GM19468 (cell line): Measurements from ENCODE around the gene DIO2.

Source experiments
- ATAC-seq: cut with Tn5 transposase; IDR thresholded peaks from one replicate; pipeline ENCODE4 v1.9.1; 2021; ENCODE audit warnings: mild to moderate bottlenecking, moderate library complexity, moderate number of reproducible peaks; ENCODE audit not compliant: unreplicated experiment; ENCODE audit errors: extremely low read depth

DIO2 gene

DNA sequence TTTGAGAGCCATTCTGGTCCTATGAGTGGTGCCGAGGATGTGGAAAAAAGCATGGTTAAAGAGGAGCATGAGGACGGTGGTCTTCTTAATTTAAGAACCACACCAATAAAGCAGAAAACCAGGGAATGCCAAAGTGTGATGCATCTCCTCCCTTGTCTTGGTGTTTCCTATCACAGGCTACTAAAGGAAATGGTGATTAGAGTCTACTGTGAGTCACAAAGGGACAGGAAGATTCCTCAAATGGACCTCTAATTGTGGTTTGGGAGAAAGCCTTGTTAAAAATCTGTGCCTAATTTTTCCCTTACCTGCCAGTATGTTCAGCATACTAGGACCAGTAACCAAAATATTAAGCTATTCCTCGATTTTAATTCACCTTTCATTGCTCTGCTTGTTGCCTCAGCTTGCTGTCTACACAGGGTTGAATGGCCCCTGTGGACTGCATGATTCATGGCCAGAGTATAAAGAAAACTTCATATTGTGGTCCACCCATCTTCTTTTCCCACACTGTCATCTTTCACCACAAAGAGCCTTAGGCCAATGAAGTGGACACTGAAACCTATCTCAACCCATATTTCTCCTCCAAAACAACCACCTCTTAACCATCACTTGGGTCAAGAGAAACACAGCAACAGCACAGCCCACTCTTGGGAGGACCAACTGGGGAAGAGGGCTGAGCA is 38.8 kb downstream of the DIO2 start:
- no peak for ATAC-seq

DNA sequence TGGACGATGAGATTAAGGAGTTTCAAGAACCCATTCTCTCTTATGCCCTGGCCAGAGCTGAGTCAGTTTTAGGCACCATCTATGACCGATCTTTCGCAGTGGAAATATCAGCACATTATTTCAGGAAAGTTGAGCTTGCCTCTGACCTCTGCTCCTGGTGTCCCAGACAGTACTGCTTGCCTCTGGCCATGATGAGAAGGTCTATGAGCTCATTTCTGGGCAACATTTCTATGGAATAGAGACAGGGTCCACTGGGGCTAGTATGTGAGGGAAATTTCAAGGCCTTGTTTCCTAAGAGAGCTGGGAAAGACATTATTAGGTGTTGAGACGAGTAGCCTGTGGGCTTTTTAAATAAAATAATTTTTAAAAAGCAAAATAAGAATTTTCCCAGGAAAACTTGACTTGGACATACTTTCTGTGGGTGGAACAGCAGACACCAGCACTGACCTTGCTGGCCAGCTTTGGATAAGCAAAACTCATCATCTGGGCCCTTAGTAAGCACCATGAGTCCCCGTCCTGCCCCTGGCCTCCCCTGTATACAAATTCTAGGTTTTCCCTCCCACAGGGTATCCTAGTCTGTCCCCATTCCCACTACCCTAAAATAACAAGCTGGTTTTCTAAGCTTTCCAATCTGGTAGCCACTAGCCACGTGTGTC is 43.4 kb downstream of the DIO2 start:
- no peak for ATAC-seq

- no peak for ATAC-seq
Observed at GRCh38 chr14:80164991-80165721, 46.1 kb downstream of the DIO2 start.

GRCh38 chr14:80152763-80153162 is 58.5 kb downstream of the DIO2 start:
- ATAC-seq: no peak

GRCh38 chr14:80152166-80152565 is 59.1 kb downstream of the DIO2 start:
- ATAC-seq: no peak

- no peak for ATAC-seq
Observed at GRCh38 chr14:80150301-80150700, 61.0 kb downstream of the DIO2 start.
